ENCODE data around the gene CREM. TPM values are rescaled to one million over a fixed set of nuclear protein-coding genes. Genes with fewer than 3 reads are reported as not detected.

The CREM gene
- total RNA-seq, 1 experiment from 2014 or later, result 20.0 TPM

DNA sequence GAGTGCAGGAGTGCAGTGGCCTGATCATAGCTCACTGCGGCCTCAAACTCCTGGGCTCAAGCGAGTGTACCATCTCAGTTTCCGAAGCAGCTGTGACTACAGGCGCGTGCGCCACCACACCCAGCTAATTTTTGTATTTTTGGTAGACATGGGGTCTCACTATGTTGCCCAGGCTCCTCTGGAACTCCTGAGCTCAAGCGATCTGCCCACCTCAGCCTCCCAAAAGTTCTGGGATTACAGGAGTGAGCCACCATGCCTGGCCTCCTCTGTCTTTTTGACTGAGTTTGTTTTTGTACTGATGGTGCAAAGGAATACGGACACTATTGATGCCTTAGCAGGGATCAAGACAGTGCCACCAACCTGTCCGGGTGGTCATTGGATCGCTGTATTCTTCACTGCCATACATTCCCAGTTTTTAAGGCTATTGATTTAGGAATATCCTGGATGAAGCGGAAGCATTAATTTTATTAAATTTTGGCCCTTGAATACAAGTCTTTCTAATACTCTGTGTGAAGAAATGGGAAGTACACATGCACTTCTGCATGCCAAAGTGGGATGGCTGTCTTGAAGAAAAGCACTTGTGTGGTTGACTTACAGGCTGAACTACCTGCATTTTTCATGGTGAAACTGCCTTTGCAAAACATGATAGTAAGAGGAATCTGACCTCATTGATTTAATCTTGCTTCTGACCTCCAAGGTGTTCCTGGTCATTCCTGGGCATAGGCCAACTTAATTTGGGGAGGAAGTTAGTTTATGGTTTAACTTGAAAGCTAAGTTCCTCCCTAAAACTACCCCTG lies 34.5 kb upstream of the CREM start:
- no peak overlapping the region for H4K5ac ChIP-seq (ENCODE audit: insufficient read length, low read depth, low read length)
- no peak overlapping the region for H4K8ac ChIP-seq (replicated peaks; ENCODE audit: insufficient read length, low read depth, low read length)
- no peak overlapping the region for H3K14ac ChIP-seq (ENCODE audit: insufficient read depth, low read length)
- H3K9ac ChIP-seq (ENCODE audit: extremely low read depth, insufficient read length, low read length), result no peak overlapping the region
- peaks cover 8% of the 10 kb centered on the region; the same call in 1 of the 2 replicates for H3K79me2 ChIP-seq (ENCODE audit: insufficient read depth, low read length)
- DNase-seq, result no peak
- H2BK12ac ChIP-seq (ENCODE audit: insufficient read length, low read depth, low read length), result no peak overlapping the region
- H2BK5ac ChIP-seq (ENCODE audit: insufficient read length, low read length), result no peak overlapping the region
- no peak overlapping the region for H3K4me3 Mint-ChIP-seq
- peaks cover 7 to 10% of the 10 kb centered on the region in 2 experiments for H3K9me3 Mint-ChIP-seq
- no peak overlapping the region for H2BK20ac ChIP-seq (ENCODE audit: low read depth, low read length, poor library complexity, severe bottlenecking)
- H3K9me3 ChIP-seq (ENCODE audit: control insufficient read depth, low read depth, low read length), result peaks cover 6% of the 10 kb centered on the region
- no peaks in the 10 kb centered on the region for H3K79me1 ChIP-seq (ENCODE audit: insufficient read depth, low read depth, low read length, poor library complexity, severe bottlenecking)
- no peak overlapping the region for H3K4ac ChIP-seq (ENCODE audit: low read depth, low read length)
- WGBS (ENCODE audit: extremely low coverage, insufficient read length, low lambda C conversion rate), result no CpG with 5 or more reads among the region's 11 CpGs
- H3K36me3 Mint-ChIP-seq (ENCODE audit: insufficient read depth in 1 of 3, low read depth in 3 of 3), result peaks cover 3 to 11% (median 8%) of the 10 kb centered on the region in 3 experiments; a peak in 6 of 7 replicates
- no peak overlapping the region for H4K91ac ChIP-seq (ENCODE audit: insufficient read length, low read depth, low read length)
- no peak overlapping the region for H3K18ac ChIP-seq (ENCODE audit: insufficient read length, low read depth, low read length)
- no peak overlapping the region for H3T11ph ChIP-seq (ENCODE audit: low read length)
- no peak overlapping the region for H2AK5ac ChIP-seq (ENCODE audit: insufficient read length, low read length)
- no peaks in the 10 kb centered on the region for H4K20me1 ChIP-seq (ENCODE audit: control insufficient read depth, insufficient read depth, insufficient read length)
- no peak overlapping the region for H3K56ac ChIP-seq (ENCODE audit: insufficient read length, low read depth, low read length)
- no peak overlapping the region for H3K27ac ChIP-seq (ENCODE audit: insufficient read length, low read depth, low read length)
- peaks cover 15 to 18% of the 10 kb centered on the region in 2 experiments for H3K4me1 Mint-ChIP-seq
- no peak overlapping the region for H2AFZ ChIP-seq (ENCODE audit: low read length)
- H3K27ac Mint-ChIP-seq, result no peak overlapping the region; a peak in 1 of 7 replicates
- H3K4me1 ChIP-seq (ENCODE audit: insufficient read depth, low read length), result no peaks in the 10 kb centered on the region
- no peak for TF ChIP-seq CTCF (conservative IDR thresholded peaks at IDR 0.05)
- H3K4me2 ChIP-seq (ENCODE audit: insufficient read depth, insufficient read length, low read length), result no peak overlapping the region
- no peak overlapping the region for H2BK120ac ChIP-seq (ENCODE audit: low read depth, low read length, poor library complexity, severe bottlenecking)
- no peak overlapping the region for H2BK15ac ChIP-seq (ENCODE audit: low read depth, low read length)
- no peaks in the 10 kb centered on the region for H3K27me3 ChIP-seq (ENCODE audit: insufficient read depth, low read length)
- no peak overlapping the region for H3K23ac ChIP-seq (ENCODE audit: insufficient read length, low read depth, low read length)
- H3K23me2 ChIP-seq (ENCODE audit: insufficient read length, low read depth, low read length, poor library complexity, severe bottlenecking), result peaks cover 3% of the 10 kb centered on the region
- H3K27me3 Mint-ChIP-seq (ENCODE audit: low read depth), result peaks cover 4% of the 10 kb centered on the region
